ENCODE measurements around the gene SSTR3.
"Not testable (repeated sequence)": the region's sequence is repeated elsewhere in the genome, so short reads cannot be mapped to it uniquely, and the experiment has no call there.

The SSTR3 gene

DNA sequence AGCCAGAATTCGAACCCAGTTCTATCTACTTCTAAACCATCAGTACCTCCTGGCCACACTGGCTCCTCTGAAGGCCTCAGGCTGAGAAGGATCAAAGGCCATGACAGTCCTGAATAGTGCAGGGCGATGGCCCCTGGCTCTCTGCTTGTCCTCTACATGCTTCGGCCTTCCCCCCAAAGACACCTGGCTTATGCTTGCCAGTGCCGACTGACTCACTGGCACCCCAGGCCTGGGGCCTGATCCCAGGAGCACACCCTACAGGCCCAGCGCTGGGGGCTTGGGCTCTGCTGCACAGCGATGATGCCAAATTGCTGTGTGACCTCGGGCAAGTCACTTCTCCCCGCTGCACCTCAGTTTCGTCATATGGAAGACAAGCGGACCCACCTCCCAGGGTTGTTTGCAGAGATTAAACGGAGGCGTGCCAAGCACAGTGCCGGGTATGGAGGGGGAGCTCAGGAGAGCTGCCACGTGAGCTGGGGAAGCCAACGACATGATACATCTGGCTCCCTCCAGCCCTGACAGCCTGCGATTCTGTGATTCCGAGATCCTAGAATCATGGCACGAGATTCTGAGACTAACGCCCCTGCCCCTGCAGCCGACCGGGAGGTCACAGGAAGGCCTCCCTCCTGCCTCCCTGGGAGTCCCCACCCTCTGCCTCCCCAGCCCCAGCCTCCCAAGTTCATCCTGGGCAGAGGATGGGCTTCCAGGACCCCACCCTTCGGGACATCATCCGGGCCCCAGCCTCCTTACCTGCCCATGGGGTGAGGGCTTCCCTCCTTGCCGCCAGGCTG lies 1.0 kb downstream of the SSTR3 start:
- DNase-seq (ENCODE audit: low read depth, low spot score): no peak

- no peak for DNase-seq (ENCODE audit: low read depth, low spot score)
Measured at GRCh38 chr22:37210041-37210803, 2.1 kb downstream of the SSTR3 start.

DNA sequence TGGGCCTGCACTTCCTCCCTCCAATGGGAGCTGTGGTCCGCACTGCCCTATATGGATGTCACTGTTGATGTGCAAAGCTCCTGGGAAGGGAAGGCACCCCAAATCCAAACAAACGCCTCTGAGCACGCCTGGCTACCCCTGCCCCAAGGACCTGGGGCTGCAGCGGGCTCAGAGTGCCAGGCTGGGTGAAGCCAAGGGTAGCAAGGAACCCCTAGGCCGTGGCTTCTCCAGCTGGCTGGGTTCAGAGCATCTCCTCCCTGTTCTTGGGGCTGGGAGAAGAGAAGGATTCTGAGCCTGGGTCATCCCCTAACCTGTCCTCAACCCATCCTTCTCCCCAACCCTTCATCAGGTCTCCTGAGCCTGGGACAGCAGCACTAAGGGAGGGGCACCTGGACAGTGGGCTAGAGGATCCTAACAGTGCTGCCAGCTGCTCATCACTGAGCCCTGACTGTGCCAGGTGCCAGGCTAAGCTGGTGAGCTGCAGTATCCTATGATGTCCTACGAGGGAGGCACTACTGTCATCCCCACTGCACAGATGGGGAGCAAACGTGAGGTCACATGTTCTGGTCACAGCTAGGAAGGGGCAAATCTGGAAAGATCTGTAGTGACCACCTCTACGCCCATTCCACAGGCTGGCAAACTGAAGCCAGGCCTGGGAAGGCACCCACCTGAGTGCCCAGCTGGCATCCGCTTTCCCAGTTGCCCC lies 3.0 kb downstream of the SSTR3 start:
- no peak for DNase-seq (ENCODE audit: low read depth, low spot score)

DNA sequence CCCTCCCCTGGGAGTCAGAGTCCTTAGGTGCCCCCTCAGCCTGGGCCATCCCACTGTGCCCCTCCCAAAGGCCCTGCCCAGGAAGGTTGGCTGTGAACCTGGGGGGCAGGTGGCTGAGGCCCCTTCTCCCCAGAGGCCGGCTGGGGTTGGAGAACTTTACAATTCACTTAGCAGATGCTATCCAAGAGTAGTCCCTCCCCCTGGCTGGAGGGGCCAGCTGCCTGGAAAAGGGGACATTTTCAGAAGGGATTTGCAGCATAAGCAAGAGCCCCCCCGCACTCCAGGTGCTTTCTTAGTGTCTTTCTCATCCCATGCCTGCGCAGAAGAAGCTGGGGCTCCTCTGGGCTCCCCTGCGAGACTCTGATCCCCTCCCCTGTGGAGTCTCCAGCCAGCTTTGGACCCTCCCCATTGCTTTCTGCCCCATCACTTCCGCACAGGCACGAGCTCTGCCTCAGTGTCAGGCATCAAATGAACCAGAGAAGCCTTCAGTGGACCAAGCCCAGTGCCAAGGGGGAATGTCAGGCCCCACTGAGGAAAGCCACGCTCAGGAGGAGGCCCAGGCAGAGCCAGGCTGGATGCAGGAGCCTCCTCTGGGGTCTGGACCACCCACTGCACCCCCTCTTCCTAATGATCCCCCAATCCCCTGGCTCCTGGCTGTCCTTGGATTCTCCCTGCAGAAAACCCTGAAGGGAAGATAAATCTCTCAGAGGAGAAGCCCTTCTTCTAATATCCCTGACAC lies 3.7 kb downstream of the SSTR3 start:
- DNase-seq (ENCODE audit: low read depth, low spot score): no peak

DNA sequence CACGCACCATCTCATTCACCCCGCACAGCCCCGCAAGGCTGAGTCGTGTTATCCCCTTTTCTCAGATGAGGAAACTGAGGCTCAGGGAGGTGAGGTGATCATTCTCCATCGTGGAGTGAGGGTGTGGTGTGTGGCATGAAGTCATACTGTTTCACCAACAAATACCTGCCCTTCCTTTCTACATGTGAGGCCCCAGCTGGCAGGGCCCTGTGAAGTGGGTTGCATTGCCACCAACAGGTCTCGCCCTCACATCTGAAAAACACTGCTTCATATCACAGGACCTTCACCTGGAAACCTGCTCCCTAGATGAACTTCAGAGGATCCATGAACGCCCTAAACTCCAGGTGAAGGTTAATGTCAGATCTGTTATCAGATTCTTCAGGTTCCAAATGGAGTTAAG lies 4.3 kb downstream of the SSTR3 start:
- no peak for DNase-seq (ENCODE audit: low read depth, low spot score)

- peak; percentile 33 for DNase-seq (ENCODE audit: low read depth, low spot score)
Measured at GRCh38 chr22:37206841-37207821, 5.1 kb downstream of the SSTR3 start.

DNA sequence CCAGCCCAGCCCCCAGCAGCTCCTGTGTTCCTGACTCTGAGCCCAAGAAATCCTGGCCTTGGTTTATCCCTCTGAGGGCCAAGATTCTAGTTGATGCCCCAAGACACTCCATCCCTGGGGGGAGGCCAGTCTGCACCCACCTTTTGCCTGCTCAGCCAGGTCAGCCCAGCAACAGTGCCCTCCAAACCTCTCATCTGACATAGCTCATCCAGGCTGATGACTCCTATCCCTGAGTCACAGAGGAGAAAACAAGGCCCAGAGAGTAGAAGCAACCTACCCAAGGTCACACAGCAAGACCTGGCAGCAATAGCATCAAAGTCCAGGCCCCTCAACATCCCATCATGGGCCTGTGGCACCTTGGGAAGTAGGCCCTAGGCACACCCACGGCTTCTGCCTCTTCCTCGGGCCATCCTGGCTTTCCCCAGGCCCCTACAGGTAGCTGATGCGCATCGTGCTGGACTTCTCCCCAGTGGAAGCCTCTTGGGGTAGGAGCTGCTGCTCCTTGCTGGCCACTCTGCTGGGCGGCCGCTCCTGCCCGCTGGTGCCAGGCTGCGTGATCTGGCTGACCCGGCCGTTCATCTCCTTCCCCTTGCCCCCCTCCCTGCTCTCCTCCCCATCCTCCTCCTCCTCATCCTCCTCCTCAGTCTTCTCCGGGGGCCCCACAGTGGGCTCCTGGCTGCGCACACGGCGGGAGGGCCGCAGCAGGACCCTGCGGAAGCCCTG lies 6.0 kb downstream of the SSTR3 start:
- no peak for DNase-seq (ENCODE audit: low read depth, low spot score)

DNA sequence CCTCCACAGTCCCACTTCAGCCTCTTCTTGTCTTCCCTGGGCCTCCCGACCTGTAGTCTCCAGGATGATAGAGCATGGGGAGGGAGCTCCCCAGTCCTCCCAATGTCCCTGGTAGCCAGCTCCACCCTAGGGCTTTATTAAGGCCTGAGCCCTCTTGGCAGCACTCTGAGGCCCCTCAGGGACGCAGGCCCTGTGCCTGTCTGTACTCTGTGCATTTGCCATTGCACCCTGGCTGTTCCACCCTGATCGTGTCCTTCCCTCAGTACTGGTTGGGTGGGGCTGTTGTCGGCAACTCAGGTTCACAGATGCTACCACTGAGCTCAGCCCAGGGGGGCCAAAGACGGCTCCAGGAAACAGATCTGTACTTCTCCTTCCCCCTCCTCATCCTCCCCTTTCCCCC lies 7.2 kb downstream of the SSTR3 start:
- DNase-seq (ENCODE audit: low read depth, low spot score): no peak

DNA sequence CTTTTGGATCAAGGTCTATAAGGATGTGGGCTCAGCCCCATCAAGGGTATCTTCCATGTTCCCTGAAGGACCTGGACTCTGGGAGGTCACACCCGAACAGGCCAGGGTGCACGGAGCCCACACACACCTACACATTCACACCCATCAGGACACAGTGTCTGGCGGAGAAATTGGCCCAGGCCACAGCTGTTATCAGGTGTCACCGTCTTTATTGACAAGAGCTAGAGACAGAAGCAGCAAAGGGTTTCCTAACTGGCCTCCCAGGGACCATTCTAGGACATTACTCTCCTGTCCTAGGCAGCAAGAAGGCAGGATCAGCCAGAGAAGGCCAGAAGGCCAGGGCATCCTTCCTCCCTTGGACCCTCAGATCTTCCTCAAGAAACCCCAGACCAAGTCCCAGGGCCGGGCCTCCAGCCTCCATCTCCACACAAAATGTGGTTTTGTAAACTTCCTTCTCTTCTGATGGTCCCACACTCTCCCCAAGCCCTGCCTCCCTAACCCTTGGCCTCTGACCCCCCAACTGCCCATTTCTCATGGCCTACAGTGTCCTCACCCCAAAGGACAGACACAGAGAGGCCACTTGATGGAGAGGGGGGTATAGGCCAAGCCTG lies 8.1 kb downstream of the SSTR3 start:
- DNase-seq (ENCODE audit: low read depth, low spot score): no peak

DNA sequence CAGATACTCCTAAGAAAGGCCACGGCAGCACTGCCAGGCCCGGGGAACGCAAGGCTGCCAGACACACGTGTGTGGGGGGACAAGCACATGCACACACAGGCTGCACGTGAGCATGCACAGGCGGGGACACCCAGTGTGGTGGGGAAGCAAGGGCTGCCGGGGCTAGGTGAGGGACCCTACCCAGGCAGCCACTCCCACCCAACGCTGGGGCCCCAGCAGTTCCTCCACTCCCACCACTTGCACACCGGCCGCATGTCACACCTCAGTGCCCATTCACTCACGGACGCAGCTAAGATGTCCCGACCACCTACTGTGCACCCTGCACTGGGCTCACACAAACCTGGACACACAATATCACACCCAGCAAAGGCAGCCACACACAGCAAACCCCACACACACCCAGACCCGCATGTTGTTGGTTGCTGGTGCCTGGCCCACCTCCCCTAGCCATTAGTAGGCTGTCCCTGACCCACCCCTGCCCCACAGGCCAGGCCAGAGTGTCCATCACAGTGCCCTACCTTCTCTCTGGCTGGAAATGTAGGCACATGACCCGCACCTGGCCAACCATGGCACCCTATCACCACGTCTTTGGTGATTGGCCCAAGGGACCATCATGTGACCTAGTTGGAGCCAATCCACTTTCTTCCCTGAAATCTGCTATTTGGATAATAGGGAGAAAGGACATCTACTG lies 8.8 kb downstream of the SSTR3 start:
- no peak for DNase-seq (ENCODE audit: low read depth, low spot score)

GRCh38 chr22:37202716-37203115 lies 9.6 kb downstream of the SSTR3 start:
- DNase-seq (ENCODE audit: low read depth, low spot score): no peak

DNA sequence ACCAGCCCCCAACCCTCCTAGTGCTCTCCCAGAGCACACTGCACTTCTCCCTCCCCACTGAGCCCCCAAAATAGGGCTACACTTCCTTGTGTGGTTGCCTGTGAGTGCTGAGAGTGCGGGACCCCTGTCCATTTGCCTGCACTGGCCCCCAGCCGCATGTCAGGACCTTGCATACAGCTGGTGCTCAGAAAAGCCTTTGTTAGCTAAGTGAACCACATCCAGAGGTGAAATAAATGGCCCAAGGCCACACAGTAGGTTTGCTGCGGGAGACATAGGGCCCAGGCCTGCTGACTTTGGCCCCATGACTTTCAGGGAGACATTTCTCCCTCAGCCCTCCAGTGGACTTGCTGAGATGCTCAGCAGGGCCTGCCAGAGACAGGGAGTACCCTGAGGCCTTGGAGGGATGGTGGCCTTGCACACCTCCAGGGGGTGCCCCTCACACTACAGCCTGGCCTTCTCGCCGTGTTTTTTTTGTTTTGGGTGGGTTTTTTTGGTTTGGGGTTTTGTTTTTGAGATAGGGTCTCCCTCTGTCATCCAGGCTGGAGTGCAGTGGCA lies 10.2 kb downstream of the SSTR3 start:
- DNase-seq (ENCODE audit: low read depth, low spot score): no peak

DNA sequence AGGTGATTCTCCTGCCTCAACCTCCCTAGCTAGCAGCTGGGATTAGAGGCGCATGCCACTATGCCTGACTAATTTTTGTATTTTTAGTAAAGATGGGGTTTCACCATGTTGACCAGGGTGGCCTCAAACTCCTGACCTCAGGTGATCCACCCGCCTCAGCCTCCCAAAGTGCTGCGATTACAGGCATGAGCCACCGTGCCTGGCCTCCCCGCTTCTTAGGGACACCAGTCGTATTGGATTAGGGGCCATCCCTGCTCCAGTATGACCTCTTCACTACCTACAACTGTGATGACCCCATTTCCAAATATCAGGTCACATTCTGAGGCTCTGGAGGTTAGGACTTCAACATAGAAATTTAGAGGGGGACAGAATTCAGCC lies 10.8 kb downstream of the SSTR3 start:
- DNase-seq (ENCODE audit: low read depth, low spot score): not testable (repeated sequence)

- no peak for DNase-seq (ENCODE audit: low read depth, low spot score)
Measured at GRCh38 chr22:37199760-37200108, 12.5 kb downstream of the SSTR3 start.

DNA sequence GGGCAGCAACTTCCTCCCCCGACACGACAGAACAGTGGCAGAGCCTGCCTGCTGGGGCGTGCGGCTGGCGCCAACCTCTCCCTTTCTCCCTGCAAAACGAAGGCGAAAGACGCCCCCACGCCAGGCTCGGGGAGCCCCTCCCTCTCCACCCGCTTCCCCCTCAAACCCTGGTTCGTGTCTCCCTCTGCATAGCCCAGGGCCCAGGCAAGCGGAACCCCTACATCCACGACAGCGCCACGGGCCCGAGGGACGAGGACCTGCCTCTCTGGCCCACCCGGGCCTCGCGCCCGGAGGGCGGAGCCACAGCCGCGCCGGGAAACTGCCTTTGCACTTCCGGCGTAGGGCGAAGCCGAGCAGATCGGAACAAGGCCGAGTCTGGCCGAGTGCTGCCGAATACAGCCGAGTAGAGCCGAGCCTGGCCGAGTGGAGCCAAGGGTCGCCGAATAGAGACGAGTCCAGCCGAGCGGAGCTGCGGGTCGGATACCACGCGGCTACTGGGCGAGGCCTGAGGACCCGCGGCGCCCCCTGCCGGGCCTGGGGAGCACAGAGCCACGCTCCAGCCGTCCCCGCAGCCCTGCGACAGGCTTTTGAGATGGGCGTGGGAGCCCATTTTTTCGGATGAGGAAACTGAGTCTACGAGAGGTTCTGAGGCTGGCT lies 13.0 kb downstream of the SSTR3 start:
- DNase-seq (ENCODE audit: low read depth, low spot score): peak; percentile 99

DNA sequence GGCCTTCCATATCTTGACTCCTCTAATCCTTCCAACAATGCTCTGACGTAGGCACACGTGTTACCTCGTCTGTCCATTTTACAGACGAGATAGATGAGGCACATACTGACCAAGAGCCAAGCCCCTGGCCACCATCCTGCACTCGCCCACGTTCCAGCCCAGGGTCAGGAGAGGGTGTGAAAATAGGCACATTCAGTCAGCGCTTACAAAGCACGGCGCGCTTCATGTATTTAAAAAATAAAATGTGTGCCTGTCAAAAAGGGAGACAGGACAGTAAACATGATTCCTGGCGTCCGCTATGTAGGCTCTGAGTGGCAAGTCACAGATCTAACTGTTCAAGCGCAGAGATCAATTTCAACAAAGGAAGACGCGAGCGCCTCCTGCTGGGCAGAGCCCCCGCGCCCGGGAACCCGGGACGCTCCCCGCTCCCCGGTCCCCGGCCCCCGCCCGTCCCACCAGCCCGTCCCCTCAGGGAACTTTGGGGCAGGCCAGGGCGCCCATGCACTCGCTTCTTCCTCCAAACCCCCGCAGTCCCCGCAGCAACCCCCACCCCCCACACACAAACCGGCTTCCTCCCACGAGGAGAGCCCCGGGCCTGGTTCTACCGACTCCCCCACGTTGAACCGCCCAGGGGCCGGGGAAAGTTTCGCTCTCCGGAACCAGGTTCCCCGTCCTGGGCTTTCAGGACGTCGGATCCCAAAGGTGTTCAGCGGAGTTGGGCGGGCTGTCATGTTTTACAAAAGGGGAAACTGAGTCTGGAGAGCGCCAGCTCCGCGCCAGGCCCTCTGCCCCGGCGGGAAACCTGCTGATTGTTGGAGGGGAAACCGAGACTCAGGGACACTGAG lies 13.8 kb downstream of the SSTR3 start:
- peak; percentile 91 for DNase-seq (ENCODE audit: low read depth, low spot score)

Data from ELF-1 (cell line).